SK-N-MC (cell line): ENCODE results near the gene TMEM236.

Source experiments
- DNase-seq: peaks from one replicate; pipeline ENCODE4 v3.0.0-alpha.2; 2011; ENCODE audit warnings: low read depth, low spot score
- H3K27ac ChIP-seq: fragments of 200-600 bp; sonication (generic); 2 replicates; pipeline ENCODE4 v1.5.1; 2016; ENCODE audit warnings: mixed run types
- H3K36me3 ChIP-seq: fragments of 200-600 bp; sonication (generic); 2 replicates; pipeline ENCODE4 v1.6.1; 2017; ENCODE audit warnings: antibody characterized with exemption, low read length, mixed read lengths; ENCODE audit not compliant: insufficient read depth
- H3K4me3 ChIP-seq: fragments of 200-600 bp; sonication (generic); 2 replicates; pipeline ENCODE4 v1.5.1; 2016
- H3K9ac ChIP-seq: fragments of 200-600 bp; sonication (generic); 2 replicates; pipeline ENCODE4 v1.8.0; 2017; ENCODE audit warnings: mixed run types, mixed read lengths; ENCODE audit not compliant: insufficient read length
- H3K9me3 ChIP-seq: fragments of 200-600 bp; sonication (generic); 2 replicates; pipeline ENCODE4 v1.6.1; 2017; ENCODE audit warnings: low read depth, mild to moderate bottlenecking, antibody characterized with exemption, low read length, moderate library complexity, mixed read lengths
- EZH2 ChIP-seq: fragments of 200-600 bp; sonication (generic); IDR thresholded peaks from one replicate; pipeline ENCODE4 v1.6.1; 2017; ENCODE audit warnings: antibody characterized with exemption
- FOXP2 ChIP-seq: optimal IDR thresholded peaks from 2 replicates; pipeline ENCODE3; 2011; ENCODE audit warnings: mild to moderate bottlenecking, moderate library complexity; ENCODE audit not compliant: insufficient read depth; ENCODE audit errors: extremely low read length, control extremely low read depth
- POLR2AphosphoS5 ChIP-seq: IDR thresholded peaks from 2 replicates; pipeline ENCODE4 v1.6.1; 2012; ENCODE audit warnings: mild to moderate bottlenecking, low read depth, low read length, borderline replicate concordance

TMEM236 gene

DNA sequence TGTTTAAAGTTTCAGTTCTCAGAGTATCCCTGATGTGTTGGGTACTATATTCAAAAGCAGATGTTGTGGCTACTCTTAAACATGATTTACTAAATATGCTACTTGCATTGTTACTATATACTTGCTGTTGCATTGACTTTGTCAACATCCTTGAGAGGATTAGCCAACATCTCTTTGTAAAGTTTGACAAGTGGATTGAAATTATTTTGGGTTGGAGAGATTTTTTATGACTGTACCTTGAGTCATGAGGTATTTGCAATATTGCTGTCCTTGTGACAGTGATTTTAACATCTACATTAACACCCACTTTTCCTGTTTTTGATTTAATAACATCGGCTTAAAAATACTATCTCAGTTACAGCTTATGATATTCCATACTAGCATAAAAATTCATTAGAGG is 89.0 kb downstream of the TMEM236 start:
- no peak overlapping the region for H3K27ac ChIP-seq
- no peaks in the 10 kb centered on the region for H3K36me3 ChIP-seq

DNA sequence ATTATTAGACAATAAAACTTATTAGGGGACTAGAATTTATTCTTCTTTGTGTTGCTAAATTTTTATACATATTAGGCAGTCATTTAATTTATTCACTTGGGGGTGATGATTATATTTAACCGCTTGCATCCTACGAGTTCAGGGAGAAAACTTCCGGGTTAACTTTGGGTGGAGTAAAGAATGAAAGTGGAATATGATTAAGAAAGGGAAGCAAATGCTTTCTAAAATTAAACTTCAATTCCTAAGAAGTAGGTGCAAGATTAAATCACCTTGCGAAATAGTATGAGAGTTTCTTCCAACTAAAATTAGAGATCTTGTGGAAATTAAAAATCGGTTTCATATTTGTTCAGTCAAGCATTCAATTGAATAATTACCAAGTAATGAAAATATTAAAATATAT is 90.6 kb downstream of the TMEM236 start:
- no peak for DNase-seq
- Histone ChIP-seq H3K36me3 (no peaks in the 10 kb centered on the region), H3K9me3 (no peaks in the 10 kb centered on the region), H3K27ac (no peak overlapping the region), H3K4me3 (no peak overlapping the region), H3K9ac (no peak overlapping the region)
- TF ChIP-seq EZH2 = no peak
- no peak for TF ChIP-seq POLR2AphosphoS5
- no peak for TF ChIP-seq FOXP2

More for the DNA sequence above, 89.0 kb downstream of the TMEM236 start:
- Histone ChIP-seq H3K4me3 (no peak overlapping the region), H3K9ac (no peak overlapping the region), H3K9me3 (no peaks in the 10 kb centered on the region)
- no peak for DNase-seq
- TF ChIP-seq EZH2 (no peak), POLR2AphosphoS5 (no peak), FOXP2 (no peak)

DNA sequence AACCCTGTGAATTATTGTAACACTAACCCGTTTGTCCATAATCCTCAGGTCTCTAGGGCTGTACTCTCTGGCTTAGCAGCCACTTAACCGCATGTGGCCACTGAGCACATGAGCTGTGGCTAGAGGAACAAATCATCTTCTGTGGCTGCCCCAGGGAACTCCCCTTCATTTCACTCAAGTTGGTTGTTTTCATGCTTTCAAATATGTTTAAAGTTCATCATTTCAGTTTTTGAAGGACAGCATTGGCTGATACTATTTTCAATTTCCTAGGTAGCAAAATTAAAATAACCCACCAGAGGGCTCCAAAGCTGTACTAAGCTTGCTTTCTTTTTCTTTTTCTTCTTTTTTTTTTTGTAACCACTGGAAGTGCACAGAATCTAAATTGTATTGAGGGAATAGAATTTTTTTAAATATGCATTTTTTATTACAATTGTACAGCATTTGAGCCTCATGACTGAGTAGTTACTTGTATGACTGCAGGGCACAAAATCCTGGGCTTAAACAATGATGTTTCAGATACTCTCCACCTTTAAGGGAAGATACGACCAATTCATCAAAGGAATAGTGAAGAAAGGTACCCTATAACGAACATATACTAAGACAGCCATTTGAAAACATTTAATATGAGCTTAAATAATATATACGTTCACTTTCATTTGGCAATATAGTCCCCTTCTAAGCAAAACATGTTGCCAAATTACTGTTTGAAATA is 95.7 kb downstream of the TMEM236 start:
- Histone ChIP-seq H3K9me3 (no peaks in the 10 kb centered on the region), H3K36me3 (no peaks in the 10 kb centered on the region), H3K4me3 (no peak overlapping the region), H3K9ac (no peak overlapping the region), H3K27ac (no peak overlapping the region)
- no peak for DNase-seq
- no peak for TF ChIP-seq POLR2AphosphoS5
- TF ChIP-seq FOXP2 = no peak
- no peak for TF ChIP-seq EZH2

DNA sequence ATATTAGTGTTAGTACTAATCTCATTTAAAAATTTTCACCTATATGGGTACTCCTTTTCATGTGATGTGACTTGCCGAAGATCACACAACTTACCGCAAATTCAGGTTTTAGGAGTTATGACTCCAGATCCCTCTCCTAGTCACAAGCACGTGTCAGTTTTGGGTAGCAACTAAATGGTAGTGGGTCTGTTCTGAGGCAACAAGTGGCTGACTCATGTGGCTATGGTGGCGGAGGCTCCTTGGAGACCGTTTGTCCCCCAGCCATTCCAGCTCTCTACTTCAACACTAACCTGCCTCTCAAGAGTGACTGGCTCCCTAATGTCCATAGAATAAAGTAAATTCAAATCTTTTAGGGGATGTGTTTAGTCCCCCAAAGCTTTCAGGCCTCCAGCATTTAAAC is 96.6 kb downstream of the TMEM236 start:
- Histone ChIP-seq H3K4me3 (no peak overlapping the region), H3K36me3 (no peaks in the 10 kb centered on the region), H3K27ac (no peak overlapping the region), H3K9ac (no peak overlapping the region), H3K9me3 (no peaks in the 10 kb centered on the region)
- TF ChIP-seq FOXP2 (no peak), POLR2AphosphoS5 (no peak)
- DNase-seq = no peak
